Measurements from ENCODE around the gene ZNF557. TPM values are rescaled to one million over a fixed set of nuclear protein-coding genes. Genes with fewer than 3 reads are reported as not detected.
"Not testable (repeated sequence)": the region's sequence is repeated elsewhere in the genome, so short reads cannot be mapped to it uniquely, and the experiment has no call there.

ZNF557 gene
- total and polyA plus RNA-seq, 8 donors = 1.7 to 6.6 (median 3.5) TPM

- DNase-seq; H3K9me3 ChIP-seq; H3K4me3 ChIP-seq; ATAC-seq; H3K36me3 ChIP-seq; FAIRE-seq; intact Hi-C loops (cut with DNase I); H3K27me3 ChIP-seq; H3K27ac ChIP-seq; H3K4me1 ChIP-seq: not testable (repeated sequence)
- WGBS, 2 donors = 80 to 86% methylated on average over 12 of the region's 14 CpGs
Observed at GRCh38 chr19:7055679-7056078, 13.8 kb upstream of the ZNF557 start.

GRCh38 chr19:7056371-7056770, 13.1 kb upstream of the ZNF557 start:
- 71 to 80% methylated on average over 8 of the region's 16 CpGs for WGBS, 2 donors
- intact Hi-C loops (cut with DNase I); FAIRE-seq: not testable (repeated sequence)

GRCh38 chr19:7058576-7058975, 10.9 kb upstream of the ZNF557 start, which contains the start of gene MBD3L3:
MBD3L3 (minus strand) TSS chr19:7058676; CDS start chr19:7058605, 71 bp downstream.
- DNase-seq; ATAC-seq; H3K36me3 ChIP-seq; H3K4me3 ChIP-seq; H3K4me1 ChIP-seq; H3K27ac ChIP-seq; intact Hi-C loops (cut with DNase I); FAIRE-seq; H3K9me3 ChIP-seq; H3K27me3 ChIP-seq: not testable (repeated sequence)
- WGBS, 2 donors = no CpG with 5 or more reads among the region's 8 CpGs

More at GRCh38 chr19:7056371-7056770, 13.1 kb upstream of the ZNF557 start:
- H3K27ac ChIP-seq, H3K36me3 ChIP-seq, H3K4me3 ChIP-seq, H3K27me3 ChIP-seq, ATAC-seq, H3K9me3 ChIP-seq, H3K4me1 ChIP-seq, DNase-seq: not testable (repeated sequence)

- H3K36me3 ChIP-seq; DNase-seq; H3K9me3 ChIP-seq; ATAC-seq; FAIRE-seq; H3K4me3 ChIP-seq; H3K27ac ChIP-seq; intact Hi-C loops (cut with DNase I); H3K27me3 ChIP-seq; H3K4me1 ChIP-seq: not testable (repeated sequence)
- WGBS, 2 donors = 42 to 58% methylated on average over 1 of the region's 2 CpGs
Observed at GRCh38 chr19:7059977-7060376, 9.5 kb upstream of the ZNF557 start.

GRCh38 chr19:7063339-7063738, 6.2 kb upstream of the ZNF557 start:
- peak in 1 of 4 donors; percentile 22 for ATAC-seq

GRCh38 chr19:7063764-7064418, 5.6 kb upstream of the ZNF557 start:
- H3K4me3 ChIP-seq = no peak overlapping the region
- no peak for DNase-seq
- H3K27me3 ChIP-seq = no peaks in the 10 kb centered on the region
- WGBS, 2 donors = 85 to 89% methylated on average over 9 of the region's 9 CpGs
- H3K4me1 ChIP-seq = no peaks in the 10 kb centered on the region
- no peaks in the 10 kb centered on the region for H3K9me3 ChIP-seq
- no peak for ATAC-seq
- intact Hi-C loops (cut with DNase I) = no loop called here
- no peaks in the 10 kb centered on the region for H3K36me3 ChIP-seq
- FAIRE-seq = no peak
- H3K27ac ChIP-seq = no peak overlapping the region
- no peak for TF ChIP-seq CTCF (IDR thresholded peaks at IDR 0.05)

More at GRCh38 chr19:7063339-7063738, 6.2 kb upstream of the ZNF557 start:
- Histone ChIP-seq H3K27me3 (no peaks in the 10 kb centered on the region), H3K4me1 (no peaks in the 10 kb centered on the region), H3K36me3 (no peaks in the 10 kb centered on the region), H3K9me3 (no peaks in the 10 kb centered on the region), H3K27ac (no peak overlapping the region), H3K4me3 (no peak overlapping the region)
- intact Hi-C loops (cut with DNase I) = no loop called here
- TF ChIP-seq CTCF (IDR thresholded peaks at IDR 0.05) = no peak
- FAIRE-seq (no peak), DNase-seq (no peak)
- WGBS, 2 donors = 65 to 71% methylated on average over 4 of the region's 4 CpGs

GRCh38 chr19:7067122-7067521, 2.4 kb upstream of the ZNF557 start:
- intact Hi-C loops (cut with DNase I); H3K9me3 ChIP-seq; H3K4me3 ChIP-seq; FAIRE-seq; H3K27me3 ChIP-seq; H3K36me3 ChIP-seq; H3K27ac ChIP-seq; ATAC-seq; H3K4me1 ChIP-seq: not testable (repeated sequence)
- 44% methylated on average over 13 of the region's 13 CpGs for WGBS, 2 donors
- peak in 1 of 6 donors; percentile 45 for DNase-seq

All from pancreas (tissue), 10 donors.